Peyer's patch (tissue), 4 donors: ENCODE data around the gene CYP27A1. TPM values are rescaled to one million over a fixed set of nuclear protein-coding genes. Genes with fewer than 3 reads are reported as not detected.

ENCODE experiments used
- DNase-seq, 3 donors: peaks; one replicate each; pipeline ENCODE4 v3.0.0-alpha.2; 2017 to 2019
- H3K27ac ChIP-seq, 4 donors: fragments of 200-600 bp; sonication (generic); one replicate each; pipeline ENCODE4 v1.5.1; 2016 to 2019
- H3K27me3 ChIP-seq, 2 donors: fragments of 200-600 bp; sonication (generic); one replicate each; pipeline ENCODE4 v1.5.1; 2019
- H3K36me3 ChIP-seq, 3 donors: fragments of 200-600 bp; sonication (generic); one replicate each; pipeline ENCODE4 v1.5.1; 2016 to 2019
- H3K4me1 ChIP-seq, 4 donors: fragments of 200-600 bp; sonication (generic); one replicate each; pipeline ENCODE4 v1.5.1; 2016 to 2019
- H3K4me3 ChIP-seq, 4 donors: fragments of 200-600 bp; sonication (generic); 1 replicate in 3 of 4; 2 replicates in 1 of 4; pipeline ENCODE4 v1.5.1; 2016 to 2019; ENCODE audit warnings: mild to moderate bottlenecking in 1 of 4
- H3K9me3 ChIP-seq, 4 donors: fragments of 200-600 bp; sonication (generic); one replicate each; pipeline ENCODE4 v1.5.1; 2016 to 2019; ENCODE audit warnings: mild to moderate bottlenecking in 1 of 4
- CTCF ChIP-seq, 6 experiments: fragments of 450-650 bp in 4 of 6; fragments of 200-600 bp in 2 of 6; sonication (generic) in 1 of 6; IDR thresholded peaks; one replicate each; pipeline ENCODE4 v1.5.1; 2017 to 2019; ENCODE audit warnings: antibody characterized with exemption in 6 of 6, mild to moderate bottlenecking in 3 of 6, moderate library complexity in 1 of 6
- POLR2A ChIP-seq, 2 donors: fragments of 450-650 bp; IDR thresholded peaks; one replicate each; pipeline ENCODE4 v1.5.1; 2017; ENCODE audit warnings: antibody characterized with exemption in 2 of 2, mild to moderate bottlenecking in 2 of 2, moderate library complexity in 2 of 2
- total RNA-seq, 4 donors: library from RNA; depleted of rRNA; stranded (reverse); fragments of >200 nt; gene quantifications; one replicate each; pipeline ENCODE4 v1.1.0, GENCODE V29; 2016

The CYP27A1 gene
- total RNA-seq, 4 donors from 2014 or later, result 68.5 to 277 (median 168) TPM

GRCh38 chr2:218823196-218823855 is 41.4 kb downstream of the CYP27A1 start:
- TF ChIP-seq CTCF (IDR thresholded peaks at IDR 0.05), result no peak
- TF ChIP-seq POLR2A (IDR thresholded peaks at IDR 0.05), result no peak
- no peaks in the 10 kb centered on the region for H3K27me3 ChIP-seq
- H3K36me3 ChIP-seq, result peaks cover 0 to 4% (median 0%) of the 10 kb centered on the region in 3 donors
- no peaks in the 10 kb centered on the region for H3K9me3 ChIP-seq
- peak in 1 of 3 donors; percentile 26 for DNase-seq
- H3K27ac ChIP-seq, result no peak overlapping the region
- no peak overlapping the region for H3K4me3 ChIP-seq
- H3K4me1 ChIP-seq, result no peaks in the 10 kb centered on the region

- TF ChIP-seq CTCF (IDR thresholded peaks at IDR 0.05), result no peak
- TF ChIP-seq POLR2A (IDR thresholded peaks at IDR 0.05), result no peak
- no peak for DNase-seq
- Histone ChIP-seq H3K27me3 (no peaks in the 10 kb centered on the region), H3K9me3 (no peaks in the 10 kb centered on the region), H3K4me1 (no peaks in the 10 kb centered on the region), H3K4me3 (no peak overlapping the region), H3K36me3 (no peaks in the 10 kb centered on the region), H3K27ac (no peak overlapping the region)
Observed at GRCh38 chr2:218824004-218824403, 42.1 kb downstream of the CYP27A1 start.

GRCh38 chr2:218826791-218827190 is 44.8 kb downstream of the CYP27A1 start:
- H3K4me3 ChIP-seq, result no peak overlapping the region
- DNase-seq, result peak in 1 of 3 donors; percentile 25
- H3K27ac ChIP-seq, result no peak overlapping the region
- H3K36me3 ChIP-seq, result no peaks in the 10 kb centered on the region
- no peaks in the 10 kb centered on the region for H3K9me3 ChIP-seq
- H3K4me1 ChIP-seq, result no peaks in the 10 kb centered on the region
- TF ChIP-seq POLR2A (IDR thresholded peaks at IDR 0.05) (no peak), CTCF (IDR thresholded peaks at IDR 0.05) (no peak)
- H3K27me3 ChIP-seq, result no peaks in the 10 kb centered on the region

GRCh38 chr2:218827701-218828476 is 45.9 kb downstream of the CYP27A1 start:
- Histone ChIP-seq H3K27me3 (no peaks in the 10 kb centered on the region), H3K4me1 (no peaks in the 10 kb centered on the region), H3K4me3 (no peak overlapping the region), H3K36me3 (no peaks in the 10 kb centered on the region), H3K27ac (no peak overlapping the region), H3K9me3 (no peaks in the 10 kb centered on the region)
- DNase-seq, result peak in 1 of 3 donors; percentile 26
- TF ChIP-seq CTCF (IDR thresholded peaks at IDR 0.05), result no peak
- no peak for TF ChIP-seq POLR2A (IDR thresholded peaks at IDR 0.05)

GRCh38 chr2:218828477-218828778 is 46.5 kb downstream of the CYP27A1 start:
- H3K27ac ChIP-seq, result no peak overlapping the region
- H3K27me3 ChIP-seq, result no peaks in the 10 kb centered on the region
- no peaks in the 10 kb centered on the region for H3K36me3 ChIP-seq
- no peaks in the 10 kb centered on the region for H3K4me1 ChIP-seq
- DNase-seq, result peak in 1 of 3 donors; percentile 17
- H3K9me3 ChIP-seq, result no peaks in the 10 kb centered on the region
- no peak for TF ChIP-seq CTCF (IDR thresholded peaks at IDR 0.05)
- no peak for TF ChIP-seq POLR2A (IDR thresholded peaks at IDR 0.05)
- H3K4me3 ChIP-seq, result no peak overlapping the region
